Gastroesophageal sphincter (tissue), 3 donors: ENCODE measurements around the gene FMNL3.

Experiments
- EP300 ChIP-seq: sonication (generic); formaldehyde crosslinking; IDR thresholded peaks from one replicate; pipeline ENCODE4 v1.6.1; 2017; ENCODE audit warnings: antibody characterized with exemption, mild to moderate bottlenecking
- POLR2A ChIP-seq, 2 donors: fragments of 450-650 bp; IDR thresholded peaks; one replicate each; pipeline ENCODE4 v1.6.1; 2017; ENCODE audit warnings: antibody characterized with exemption in 2 of 2, mild to moderate bottlenecking in 2 of 2, moderate library complexity in 1 of 2
- POLR2AphosphoS5 ChIP-seq: sonication (generic); formaldehyde crosslinking; IDR thresholded peaks from one replicate; pipeline ENCODE4 v1.6.1; 2017; ENCODE audit warnings: antibody characterized with exemption
- TF ChIP-seq, protein P1 (sequence below), 4 experiments: fragments of 200-600 bp in 2 of 4; fragments of 450-650 bp in 2 of 4; sonication (generic) in 1 of 4; IDR thresholded peaks; one replicate each; pipeline ENCODE4 v1.5.1; 2017 to 2019; ENCODE audit warnings: antibody characterized with exemption in 4 of 4, mild to moderate bottlenecking in 2 of 4, moderate library complexity in 2 of 4

DNA sequence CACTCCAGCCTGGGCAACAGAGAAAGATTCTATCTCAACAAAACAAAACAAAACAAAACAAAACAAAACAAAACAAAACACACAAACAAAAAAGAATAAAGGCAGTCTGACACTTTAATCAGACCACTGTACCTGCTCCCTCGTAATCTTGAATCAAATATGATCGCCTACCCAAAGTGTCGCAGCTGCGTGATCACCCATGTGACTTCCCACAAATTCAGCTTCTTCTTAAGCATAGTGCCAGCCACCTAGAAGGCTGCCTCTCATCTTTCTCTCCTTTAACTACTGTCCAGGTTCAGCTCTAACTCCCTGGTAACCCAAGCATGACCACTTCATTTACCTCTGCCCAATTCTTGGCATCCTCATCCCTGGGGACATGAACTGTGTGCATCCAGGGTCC, 37.4 kb downstream of the FMNL3 start:
- TF ChIP-seq, protein P1, sequence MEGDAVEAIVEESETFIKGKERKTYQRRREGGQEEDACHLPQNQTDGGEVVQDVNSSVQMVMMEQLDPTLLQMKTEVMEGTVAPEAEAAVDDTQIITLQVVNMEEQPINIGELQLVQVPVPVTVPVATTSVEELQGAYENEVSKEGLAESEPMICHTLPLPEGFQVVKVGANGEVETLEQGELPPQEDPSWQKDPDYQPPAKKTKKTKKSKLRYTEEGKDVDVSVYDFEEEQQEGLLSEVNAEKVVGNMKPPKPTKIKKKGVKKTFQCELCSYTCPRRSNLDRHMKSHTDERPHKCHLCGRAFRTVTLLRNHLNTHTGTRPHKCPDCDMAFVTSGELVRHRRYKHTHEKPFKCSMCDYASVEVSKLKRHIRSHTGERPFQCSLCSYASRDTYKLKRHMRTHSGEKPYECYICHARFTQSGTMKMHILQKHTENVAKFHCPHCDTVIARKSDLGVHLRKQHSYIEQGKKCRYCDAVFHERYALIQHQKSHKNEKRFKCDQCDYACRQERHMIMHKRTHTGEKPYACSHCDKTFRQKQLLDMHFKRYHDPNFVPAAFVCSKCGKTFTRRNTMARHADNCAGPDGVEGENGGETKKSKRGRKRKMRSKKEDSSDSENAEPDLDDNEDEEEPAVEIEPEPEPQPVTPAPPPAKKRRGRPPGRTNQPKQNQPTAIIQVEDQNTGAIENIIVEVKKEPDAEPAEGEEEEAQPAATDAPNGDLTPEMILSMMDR (IDR thresholded peaks at IDR 0.05): no peak
- TF ChIP-seq EP300 (no peak), POLR2A (IDR thresholded peaks at IDR 0.05) (no peak), POLR2AphosphoS5 (no peak)
